ENCODE data around the gene MEGF10.

The MEGF10 gene

GRCh38 chr5:127375124-127375523, 84.5 kb downstream of the MEGF10 start:
- no peak for DNase-seq

DNA sequence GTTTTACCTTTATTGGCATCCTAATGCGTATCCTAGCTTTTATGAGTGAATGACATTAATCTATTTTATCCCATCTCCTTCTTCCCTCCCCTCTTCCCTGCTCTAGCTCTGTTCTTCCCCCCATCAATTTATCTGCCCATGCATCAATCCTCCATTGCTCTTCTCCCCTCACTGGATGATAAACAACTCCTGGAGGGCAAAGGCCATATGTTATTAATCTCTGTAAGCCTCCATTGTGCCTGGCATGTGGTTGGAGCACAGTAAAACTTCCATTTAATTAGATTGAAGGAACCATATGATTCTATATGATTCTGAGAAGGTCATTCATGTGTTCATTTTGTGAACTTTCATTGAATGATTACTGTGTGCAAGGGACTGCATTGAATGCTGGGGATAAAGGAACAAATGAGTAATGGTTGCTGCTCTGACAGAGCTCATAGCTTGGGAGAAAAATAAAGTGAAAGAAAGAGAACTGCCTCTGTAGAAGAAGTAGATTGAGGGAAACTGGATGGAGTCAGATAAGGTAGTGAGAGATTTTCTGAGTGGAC, 85.0 kb downstream of the MEGF10 start:
- no peak for DNase-seq

GRCh38 chr5:127377651-127378050, 87.1 kb downstream of the MEGF10 start:
- no peak for DNase-seq

DNA sequence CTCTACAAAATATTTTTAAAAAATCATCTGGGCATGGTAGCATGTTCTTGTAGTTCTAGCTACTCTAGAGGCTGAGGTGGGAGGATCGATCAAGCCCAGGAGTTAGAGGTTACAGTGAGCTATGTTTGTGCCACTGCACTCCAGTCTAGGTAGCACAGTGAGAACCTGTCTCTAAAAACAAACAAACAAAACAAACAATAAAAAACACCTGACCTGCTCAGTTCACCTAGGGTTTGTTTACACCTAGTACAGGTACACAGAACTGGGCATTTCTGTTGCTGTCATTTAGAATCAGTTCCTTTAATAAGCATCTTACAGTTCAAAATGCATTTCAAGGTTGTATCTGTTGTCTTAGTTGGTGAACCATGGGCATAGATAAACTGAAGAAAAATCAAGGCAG, 95.3 kb downstream of the MEGF10 start:
- DNase-seq: no peak

- DNase-seq: no peak
These were observed 96.0 kb downstream of the MEGF10 start for GRCh38 chr5:127386557-127386956.

DNA sequence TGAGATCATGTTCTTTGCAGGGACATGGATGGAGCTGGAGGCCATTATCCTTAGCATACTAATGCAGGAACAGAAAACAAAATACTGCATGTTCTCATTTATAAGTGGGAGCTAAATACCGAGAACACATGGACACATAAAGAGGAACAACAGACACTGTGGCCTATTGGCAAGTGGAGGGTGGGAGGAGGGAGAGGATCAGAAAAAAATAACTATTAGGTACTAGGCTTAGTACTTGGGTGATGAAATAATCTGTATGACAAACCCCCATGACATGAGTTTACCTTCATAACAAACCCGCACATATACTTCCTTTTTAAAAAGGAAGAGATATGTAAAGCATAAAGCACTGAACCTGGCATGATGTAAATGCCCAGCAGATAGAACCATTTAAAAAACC, 99.0 kb downstream of the MEGF10 start:
- DNase-seq: no peak

GRCh38 chr5:127392762-127393161, 102.2 kb downstream of the MEGF10 start:
- no peak for DNase-seq

DNA sequence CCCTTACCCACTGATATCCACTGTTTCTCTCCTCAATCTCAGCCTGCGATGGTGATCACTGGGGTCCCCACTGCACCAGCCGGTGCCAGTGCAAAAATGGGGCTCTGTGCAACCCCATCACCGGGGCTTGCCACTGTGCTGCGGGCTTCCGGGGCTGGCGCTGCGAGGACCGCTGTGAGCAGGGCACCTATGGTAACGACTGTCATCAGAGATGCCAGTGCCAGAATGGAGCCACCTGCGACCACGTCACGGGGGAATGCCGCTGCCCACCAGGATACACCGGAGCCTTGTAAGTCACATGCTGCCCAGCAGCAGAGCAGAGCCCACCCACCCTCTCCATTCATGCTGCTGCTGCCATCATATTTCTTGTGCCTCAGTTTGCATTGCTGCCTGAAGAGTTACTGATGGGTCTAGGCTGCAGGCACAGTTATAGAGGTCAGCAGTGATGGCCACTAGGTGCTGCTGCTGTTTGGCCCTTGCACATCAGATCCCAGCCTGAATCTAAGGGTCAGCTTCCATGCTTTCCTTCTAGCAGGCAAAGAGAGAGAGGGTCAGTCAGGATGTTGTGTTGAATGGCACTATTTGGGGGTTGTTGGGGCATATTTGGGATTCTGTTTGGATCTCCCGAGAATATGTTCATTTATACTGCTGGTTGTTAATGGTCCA, 106.0 kb downstream of the MEGF10 start:
- DNase-seq: no peak

DNA sequence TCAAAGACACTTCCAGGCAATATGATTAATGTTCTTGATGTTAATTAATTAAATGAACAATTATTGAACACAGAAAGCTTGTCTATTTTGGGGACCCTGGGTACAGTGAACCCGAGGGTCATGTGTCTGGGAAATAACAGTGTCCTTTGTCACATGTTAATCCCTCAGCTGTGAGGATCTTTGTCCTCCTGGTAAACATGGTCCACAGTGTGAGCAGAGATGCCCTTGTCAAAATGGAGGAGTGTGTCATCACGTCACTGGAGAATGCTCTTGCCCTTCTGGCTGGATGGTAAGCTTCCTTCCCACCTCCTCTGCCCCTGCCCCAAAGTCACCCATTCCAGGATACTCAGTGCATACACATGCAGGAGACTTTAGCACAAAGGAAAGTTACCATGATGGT, 107.9 kb downstream of the MEGF10 start:
- no peak for DNase-seq

DNA sequence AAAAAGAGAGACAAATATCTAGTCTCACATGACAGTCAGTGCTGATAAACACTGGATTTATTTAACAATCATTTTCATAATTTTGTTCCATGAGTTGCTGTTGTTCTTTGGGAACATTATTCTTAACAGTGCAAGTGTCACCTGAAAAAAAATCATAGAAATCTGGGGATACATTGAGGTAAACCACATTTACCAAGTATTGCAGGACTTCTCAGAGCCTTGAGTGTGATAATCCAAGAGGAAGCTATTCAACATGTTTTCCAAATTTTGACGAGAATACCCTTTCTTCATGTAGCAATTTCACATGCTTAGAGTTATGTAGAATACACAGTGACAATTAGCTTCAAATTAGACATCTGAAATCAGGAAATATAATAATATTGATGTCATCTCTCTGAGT, 108.5 kb downstream of the MEGF10 start:
- no peak for DNase-seq

DNA sequence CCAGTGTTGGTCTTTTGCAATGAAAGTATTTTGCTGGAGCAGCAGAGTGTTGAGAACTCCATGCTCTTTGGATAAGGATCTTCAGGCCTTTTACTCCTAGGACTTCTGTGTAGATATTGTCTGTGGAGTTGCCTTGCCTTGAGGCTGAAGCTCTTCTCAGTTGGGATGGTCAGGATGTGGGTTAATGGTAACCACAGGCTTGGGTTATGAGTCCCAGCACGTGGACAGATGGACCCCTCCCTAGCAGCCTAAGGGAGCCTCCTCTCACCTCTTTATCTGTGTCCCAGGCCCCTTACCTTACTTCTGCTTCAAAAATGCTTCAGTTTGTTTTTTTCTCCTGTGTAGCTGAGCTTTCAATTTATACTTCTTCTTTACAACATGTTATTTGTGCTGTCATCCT, 109.9 kb downstream of the MEGF10 start:
- no peak for DNase-seq

GRCh38 chr5:127400946-127401670, 110.5 kb downstream of the MEGF10 start:
- no peak for DNase-seq

GRCh38 chr5:127402361-127402760, 111.8 kb downstream of the MEGF10 start:
- DNase-seq: no peak

- no peak for DNase-seq
These were observed 113.6 kb downstream of the MEGF10 start for GRCh38 chr5:127404190-127404589.

GRCh38 chr5:127406326-127407121, 115.9 kb downstream of the MEGF10 start:
- no peak for DNase-seq

DNA sequence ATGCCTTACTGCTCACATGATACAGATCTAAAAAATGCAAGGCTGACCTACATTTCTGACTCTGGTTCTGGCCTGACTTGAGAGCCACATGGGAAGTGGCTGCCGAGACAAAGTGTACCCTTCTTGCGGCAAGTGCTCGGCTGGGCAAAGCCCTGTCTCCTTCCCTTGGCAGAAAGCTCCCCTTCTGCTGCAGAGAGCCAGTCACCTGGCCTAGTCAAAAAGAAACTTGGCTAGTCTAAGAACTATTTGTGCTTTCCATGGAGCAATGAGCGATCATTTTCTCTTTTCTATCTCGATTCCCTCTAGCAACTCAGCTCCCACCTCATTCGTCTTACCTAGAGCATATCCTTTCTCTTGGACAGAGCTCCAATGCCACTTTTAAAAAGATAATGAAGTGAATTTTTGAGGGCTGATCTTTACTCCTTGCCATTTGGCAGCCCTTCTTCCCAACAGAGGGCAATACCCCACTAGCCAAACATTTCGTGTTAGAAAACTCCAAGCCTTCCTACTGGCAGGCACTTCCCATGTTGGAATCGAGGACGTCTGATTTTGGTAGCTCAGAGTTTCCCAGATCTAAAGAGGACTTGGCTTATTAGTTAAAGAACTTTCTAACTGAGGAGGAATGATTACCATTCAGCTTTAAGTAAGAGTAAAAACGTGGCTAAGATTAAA, 118.8 kb downstream of the MEGF10 start:
- no peak for DNase-seq

GRCh38 chr5:127409921-127410675, 119.5 kb downstream of the MEGF10 start:
- DNase-seq: no peak

GRCh38 chr5:127410959-127411358, 120.4 kb downstream of the MEGF10 start:
- no peak for DNase-seq

DNA sequence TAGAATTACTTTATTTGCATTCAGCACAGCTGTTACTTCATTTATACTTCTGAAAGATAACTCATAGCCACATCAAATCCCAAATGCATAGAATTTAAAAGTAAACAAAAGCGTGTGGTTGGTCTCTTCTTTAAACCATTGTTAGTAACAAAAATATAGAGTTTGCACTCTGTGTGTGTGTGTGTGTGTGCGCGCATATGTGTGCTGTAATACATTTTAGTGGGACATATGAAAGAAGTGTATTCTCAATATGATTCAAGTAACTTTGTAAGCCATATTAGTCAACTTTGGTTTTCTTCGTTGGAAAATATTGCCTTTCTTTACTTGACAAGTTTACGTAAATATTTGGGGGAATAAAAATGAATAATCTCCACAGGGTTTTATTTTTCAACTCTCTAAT, 120.8 kb downstream of the MEGF10 start:
- no peak for DNase-seq

DNA sequence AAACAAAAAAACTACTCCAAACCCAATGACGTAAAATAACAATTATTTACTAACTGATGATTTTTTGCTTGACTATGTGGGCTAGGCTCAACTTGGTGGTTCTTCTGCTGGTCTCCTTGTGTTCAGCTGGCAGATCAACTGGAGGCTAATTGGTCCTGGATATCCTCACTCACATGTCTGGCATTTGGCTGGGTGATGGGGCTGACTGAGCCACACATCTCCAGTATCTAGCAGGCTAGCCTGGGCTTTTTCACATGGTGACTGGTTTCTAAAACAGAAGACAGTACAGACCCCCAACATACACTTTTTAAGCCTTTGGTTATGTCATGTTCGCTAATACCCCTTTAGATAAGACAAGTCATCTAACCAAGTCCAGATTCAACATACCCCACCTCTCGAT, 122.1 kb downstream of the MEGF10 start:
- no peak for DNase-seq

- no peak for DNase-seq
These were observed 124.4 kb downstream of the MEGF10 start for GRCh38 chr5:127415034-127415433.

DNA sequence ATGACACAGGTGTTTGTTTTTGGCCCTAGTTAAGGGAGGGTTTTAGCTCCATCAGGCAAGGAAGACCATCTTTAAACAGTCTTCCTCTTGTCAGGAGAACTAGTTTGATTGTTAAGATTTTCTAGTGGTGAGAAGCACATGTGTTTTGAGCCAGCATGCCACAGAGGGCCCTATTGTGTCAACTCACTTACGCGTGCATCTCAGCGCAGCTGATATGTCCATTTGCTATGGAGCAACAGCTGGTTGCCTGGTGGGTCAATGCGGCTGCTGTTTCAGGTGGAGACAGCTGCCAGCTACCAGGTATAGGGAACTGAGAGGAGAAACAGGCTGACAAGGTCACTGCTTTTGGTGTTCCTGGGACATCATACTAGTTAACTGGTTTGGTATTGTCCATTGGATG, 126.3 kb downstream of the MEGF10 start:
- DNase-seq: no peak

All from CD4-positive, alpha-beta T cell treated with Interferon alpha-2 for 1 hour (primary cell).